ENCODE data around the gene ABCA9.
"Not testable (repeated sequence)": the region's sequence is repeated elsewhere in the genome, so short reads cannot be mapped to it uniquely, and the experiment has no call there.

ABCA9 gene

DNA sequence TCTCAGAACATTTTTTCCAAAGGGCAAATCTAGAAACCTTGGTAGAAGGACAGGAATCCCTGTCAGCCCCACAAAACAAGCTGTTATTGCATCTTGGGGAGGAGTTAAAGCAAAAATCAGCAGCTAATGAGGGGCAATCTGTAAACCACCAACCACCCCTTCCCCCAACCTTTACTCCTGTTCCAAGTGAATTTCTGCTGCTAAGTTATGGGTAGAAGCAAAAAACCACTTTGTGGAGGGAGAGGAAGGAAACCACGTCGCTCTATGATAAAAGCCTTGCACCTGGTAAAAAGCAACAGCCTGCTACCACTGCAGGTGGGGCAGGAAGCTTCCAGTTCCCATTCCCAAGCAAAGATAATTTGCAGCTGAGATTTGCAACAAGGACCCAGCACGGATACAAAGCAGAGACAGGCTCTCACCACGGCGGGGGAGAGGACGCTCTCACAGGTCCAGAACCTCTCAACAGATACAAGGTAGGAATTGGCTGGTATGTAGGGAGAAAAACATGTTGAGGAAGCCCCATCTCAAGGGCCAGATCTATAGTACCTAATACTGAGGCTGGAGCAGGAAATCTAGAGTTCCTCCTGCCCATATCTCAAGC is 116.2 kb downstream of the ABCA9 start:
- no peak for FAIRE-seq

DNA sequence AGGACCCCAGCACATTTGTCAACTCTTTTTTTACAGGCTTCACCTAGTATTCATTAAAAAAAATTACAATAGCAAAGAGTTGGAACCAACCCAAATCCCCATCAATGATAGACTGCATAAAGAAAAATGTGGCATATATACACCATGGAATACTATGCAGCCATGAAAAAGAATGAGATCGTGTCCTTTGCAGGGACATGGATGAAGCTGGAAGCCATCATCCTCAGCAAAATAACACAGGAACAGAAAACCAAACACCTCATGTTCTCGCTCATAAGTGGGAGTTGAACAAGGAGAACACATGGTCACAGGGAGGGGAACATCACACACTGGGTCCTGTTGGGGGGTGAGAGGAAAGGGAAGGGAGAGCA is 116.9 kb downstream of the ABCA9 start:
- not testable (repeated sequence) for FAIRE-seq

DNA sequence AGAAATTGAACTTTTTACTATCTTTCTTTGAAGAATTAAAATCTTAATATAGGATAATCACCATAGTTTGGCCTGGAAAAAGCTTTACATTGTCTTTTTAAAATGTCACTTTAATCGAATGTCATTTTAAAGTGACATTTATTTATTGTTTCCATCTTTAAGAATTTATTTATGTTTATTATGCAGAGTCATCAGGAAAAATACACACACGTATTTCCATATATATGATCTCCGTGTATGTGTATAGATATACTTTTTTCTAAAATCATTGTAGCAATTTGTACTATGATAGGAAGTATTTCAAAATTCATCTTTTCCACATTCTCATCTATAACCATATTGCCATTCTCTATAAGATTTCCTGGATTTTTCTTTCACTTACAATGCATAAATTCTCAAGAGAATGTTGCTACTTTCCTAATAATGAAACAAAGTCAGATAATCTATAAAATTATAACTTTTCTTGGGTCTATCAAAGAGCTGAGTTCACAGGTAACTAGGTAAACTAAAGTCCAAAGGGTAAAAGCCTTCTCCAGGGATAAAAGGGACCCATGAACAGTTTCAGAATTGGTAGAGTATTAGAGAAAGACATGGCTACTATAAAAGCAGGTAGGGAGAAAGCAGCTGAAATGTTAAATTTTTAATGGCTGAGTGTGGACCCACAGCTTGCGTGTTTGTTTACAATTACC is 117.5 kb downstream of the ABCA9 start:
- FAIRE-seq: no peak

DNA sequence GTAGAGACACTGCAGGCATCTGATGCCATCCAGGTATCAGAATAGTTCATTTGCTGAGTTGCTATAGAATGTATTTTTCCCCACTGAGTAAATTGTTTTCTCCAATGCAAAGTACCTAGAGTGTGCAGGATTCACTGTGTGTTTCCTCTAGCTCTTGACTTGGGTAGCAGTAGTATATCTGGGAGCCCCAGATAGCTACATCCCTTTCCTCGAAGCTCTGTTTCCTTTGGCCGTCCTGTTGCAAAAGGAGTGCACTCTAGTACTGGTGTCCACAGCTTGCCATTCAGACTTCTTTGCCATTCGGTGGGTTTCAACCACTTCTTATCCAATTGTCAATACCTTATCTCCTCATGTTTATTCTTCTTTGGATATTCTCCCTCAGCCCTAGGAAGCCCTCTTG is 118.3 kb downstream of the ABCA9 start:
- FAIRE-seq: no peak

DNA sequence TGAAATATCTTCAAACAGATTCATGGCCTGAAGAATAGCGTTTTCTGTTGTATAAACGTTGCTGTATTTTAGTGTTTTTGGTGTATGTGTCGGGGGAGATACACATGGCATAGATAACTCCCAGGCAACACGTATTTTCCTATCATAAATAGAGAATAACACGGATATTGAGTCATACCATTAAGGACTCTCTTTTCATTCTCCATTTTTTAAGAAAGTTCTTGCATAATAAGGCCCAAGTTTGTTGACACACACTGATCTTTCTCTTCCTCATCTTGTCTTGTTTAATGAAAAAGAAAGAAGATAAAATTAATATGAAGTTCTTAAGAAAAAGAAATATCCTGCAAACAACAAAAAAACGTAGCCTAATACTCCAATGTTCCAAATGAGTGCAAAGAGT is 119.0 kb downstream of the ABCA9 start:
- FAIRE-seq: no peak

DNA sequence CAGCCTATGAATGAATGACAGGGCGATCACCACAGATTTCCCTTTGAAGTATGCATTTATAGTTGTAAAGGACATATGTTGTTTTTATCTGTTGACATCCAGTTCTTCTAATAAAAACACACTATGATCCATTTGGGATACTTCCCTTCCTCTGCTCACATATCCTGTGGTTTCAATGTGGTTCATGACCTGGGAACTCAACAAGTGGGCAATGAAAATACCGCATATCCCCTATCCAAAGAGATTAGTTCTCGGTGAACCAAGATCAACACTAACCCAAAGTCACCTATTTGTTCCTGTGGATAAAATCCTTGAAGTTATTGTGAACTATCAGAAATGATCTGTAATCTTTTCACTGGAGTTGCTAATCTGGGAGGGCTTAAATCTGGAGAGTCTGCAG is 121.5 kb downstream of the ABCA9 start:
- no peak for FAIRE-seq

DNA sequence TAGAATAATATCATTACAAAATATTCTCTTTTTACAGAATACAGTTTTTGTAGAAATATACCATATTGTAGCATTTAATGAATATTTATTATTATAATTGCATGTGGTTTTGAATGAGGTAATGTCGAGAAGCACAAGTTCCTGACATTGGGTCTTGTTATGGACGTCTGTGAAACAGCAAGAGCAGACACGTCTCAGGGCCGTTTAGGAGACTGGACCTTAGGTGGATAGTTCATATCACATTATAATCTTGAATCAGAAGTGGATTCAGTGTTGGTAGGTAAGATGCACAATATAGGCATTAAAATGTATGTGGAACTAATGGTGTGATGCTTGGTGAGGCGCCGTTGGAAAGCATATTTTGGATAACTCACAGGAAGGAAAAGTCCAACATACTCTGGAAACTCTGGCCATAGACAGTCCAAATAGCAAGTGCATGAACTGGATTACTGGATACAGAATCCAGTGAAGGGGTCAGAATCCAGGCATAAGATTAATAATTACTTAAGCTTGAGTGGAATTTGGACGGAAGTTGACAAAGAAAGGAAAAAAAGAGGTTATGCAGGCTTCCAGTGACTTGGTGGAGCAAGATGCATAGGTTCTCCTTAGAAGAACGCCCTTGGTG is 122.7 kb downstream of the ABCA9 start:
- FAIRE-seq: no peak

DNA sequence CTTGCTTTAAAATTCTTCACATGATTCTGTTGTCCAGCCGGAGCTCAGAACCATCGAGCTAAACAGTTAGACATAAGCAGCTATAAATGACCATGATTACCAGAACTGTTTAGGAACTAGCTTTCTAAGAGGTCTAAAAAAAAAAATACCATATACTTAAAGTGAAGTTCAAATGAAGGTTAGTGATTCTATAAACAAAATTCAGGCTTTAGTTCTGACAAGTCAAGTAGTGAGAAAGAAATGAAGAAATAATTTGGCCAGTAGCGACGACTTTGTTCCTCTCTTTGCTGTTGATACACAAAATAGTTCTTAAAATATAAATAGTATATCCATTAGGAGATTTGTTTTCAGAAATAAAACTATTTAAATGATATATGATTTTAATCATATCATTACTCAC is 133.2 kb downstream of the ABCA9 start:
- FAIRE-seq: no peak

DNA sequence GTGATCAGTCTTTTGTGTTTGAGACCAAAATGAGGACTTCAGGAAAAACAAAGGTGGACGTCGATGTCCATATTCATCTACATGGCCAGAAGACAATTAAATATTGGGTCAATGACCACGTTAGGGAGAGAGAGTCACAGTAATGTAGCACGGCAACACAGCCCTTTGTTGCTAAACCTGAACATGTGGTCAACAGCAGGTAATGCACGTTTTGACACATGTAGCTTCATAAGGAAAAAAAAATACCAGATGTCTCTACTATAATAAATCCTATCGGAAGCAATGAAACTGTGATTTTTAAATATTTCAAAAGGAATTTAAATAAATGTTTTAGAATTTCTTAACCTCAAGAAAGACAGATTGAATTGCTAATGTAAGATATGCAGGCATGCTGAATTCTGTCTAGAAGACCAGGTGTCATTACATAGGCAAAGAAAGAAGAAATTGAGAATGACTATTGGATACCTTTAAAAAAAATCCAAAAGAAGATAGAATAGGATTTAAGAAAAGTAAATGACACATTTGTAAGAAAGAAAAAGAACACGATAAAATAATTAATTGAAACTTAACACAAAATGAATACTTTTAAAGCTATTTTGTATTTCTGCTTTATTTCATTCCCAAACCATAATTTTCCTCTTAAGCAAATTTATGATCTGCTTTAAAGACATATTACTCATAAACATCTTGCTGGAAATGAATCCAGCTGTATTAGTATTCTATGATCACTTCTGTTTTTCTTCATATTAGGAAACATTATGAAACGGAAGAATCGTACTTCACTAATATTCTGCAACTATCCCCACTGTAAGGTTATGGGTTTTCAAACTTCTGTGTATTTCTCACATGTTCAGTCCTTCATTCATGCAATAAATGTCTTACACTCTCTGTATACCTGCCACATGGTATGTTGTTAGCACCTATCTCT is 135.7 kb downstream of the ABCA9 start:
- no peak for FAIRE-seq
